ENCODE measurements around the gene DDX60.

DDX60 gene

GRCh38 chr4:168208957-168209614, 109.5 kb downstream of the DDX60 start:
- Histone ChIP-seq H3K4me3 (ENCODE audit: low read depth, low read length) (no peak overlapping the region), H3K4me1 (ENCODE audit: control insufficient read depth, insufficient read depth, low read length) (no peaks in the 10 kb centered on the region), H3K9me3 (ENCODE audit: control insufficient read depth, insufficient read depth, low read depth, low read length) (no peaks in the 10 kb centered on the region), H3K36me3 (ENCODE audit: control insufficient read depth in 2 of 2, insufficient read depth in 1 of 2, low read length in 2 of 2) (no peaks in the 10 kb centered on the region), H3K27ac (ENCODE audit: extremely low read depth, low read depth, low read length) (no peak overlapping the region)
- POLR2A ChIA-PET = no interaction called here
- CTCF ChIA-PET = no interaction called here
- no peak for TF ChIP-seq ZNF211 (tag by site-specific recombination; IDR thresholded peaks at IDR 0.05; ENCODE audit: low read depth)
- TF ChIP-seq KLF17 (tag by site-specific recombination; IDR thresholded peaks at IDR 0.05) = no peak
- TF ChIP-seq, protein P1, sequence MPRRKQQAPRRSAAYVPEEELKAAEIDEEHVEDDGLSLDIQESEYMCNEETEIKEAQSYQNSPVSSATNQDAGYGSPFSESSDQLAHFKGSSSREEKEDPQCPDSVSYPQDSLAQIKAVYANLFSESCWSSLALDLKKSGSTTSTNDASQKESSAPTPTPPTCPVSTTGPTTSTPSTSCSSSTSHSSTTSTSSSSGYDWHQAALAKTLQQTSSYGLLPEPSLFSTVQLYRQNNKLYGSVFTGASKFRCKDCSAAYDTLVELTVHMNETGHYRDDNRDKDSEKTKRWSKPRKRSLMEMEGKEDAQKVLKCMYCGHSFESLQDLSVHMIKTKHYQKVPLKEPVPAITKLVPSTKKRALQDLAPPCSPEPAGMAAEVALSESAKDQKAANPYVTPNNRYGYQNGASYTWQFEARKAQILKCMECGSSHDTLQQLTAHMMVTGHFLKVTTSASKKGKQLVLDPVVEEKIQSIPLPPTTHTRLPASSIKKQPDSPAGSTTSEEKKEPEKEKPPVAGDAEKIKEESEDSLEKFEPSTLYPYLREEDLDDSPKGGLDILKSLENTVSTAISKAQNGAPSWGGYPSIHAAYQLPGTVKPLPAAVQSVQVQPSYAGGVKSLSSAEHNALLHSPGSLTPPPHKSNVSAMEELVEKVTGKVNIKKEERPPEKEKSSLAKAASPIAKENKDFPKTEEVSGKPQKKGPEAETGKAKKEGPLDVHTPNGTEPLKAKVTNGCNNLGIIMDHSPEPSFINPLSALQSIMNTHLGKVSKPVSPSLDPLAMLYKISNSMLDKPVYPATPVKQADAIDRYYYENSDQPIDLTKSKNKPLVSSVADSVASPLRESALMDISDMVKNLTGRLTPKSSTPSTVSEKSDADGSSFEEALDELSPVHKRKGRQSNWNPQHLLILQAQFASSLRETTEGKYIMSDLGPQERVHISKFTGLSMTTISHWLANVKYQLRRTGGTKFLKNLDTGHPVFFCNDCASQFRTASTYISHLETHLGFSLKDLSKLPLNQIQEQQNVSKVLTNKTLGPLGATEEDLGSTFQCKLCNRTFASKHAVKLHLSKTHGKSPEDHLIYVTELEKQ (tag by site-specific recombination; IDR thresholded peaks at IDR 0.05; ENCODE audit: borderline replicate concordance) = no peak
- TF ChIP-seq ZNF768 (tag by site-specific recombination; IDR thresholded peaks at IDR 0.05) = no peak
- no peak for TF ChIP-seq ZBTB48 (tag by site-specific recombination; IDR thresholded peaks at IDR 0.05)
- TF ChIP-seq BCL6B (tag by site-specific recombination; IDR thresholded peaks at IDR 0.05) = no peak
- TF ChIP-seq ZNF19 (tag by site-specific recombination; IDR thresholded peaks at IDR 0.05; ENCODE audit: low read depth) = no peak
- no peak for TF ChIP-seq TRIM28 (IDR thresholded peaks at IDR 0.05; ENCODE audit: borderline replicate concordance, low read length)
- TF ChIP-seq ZBTB6 (tag by site-specific recombination; IDR thresholded peaks at IDR 0.05) = no peak
- no peak for TF ChIP-seq ZNF280C (tag by site-specific recombination; IDR thresholded peaks at IDR 0.05)
- no peak for TF ChIP-seq ZNF792 (tag by site-specific recombination; IDR thresholded peaks at IDR 0.05)
- no peak for TF ChIP-seq ZNF391 (tag by site-specific recombination; IDR thresholded peaks at IDR 0.05; ENCODE audit: borderline replicate concordance, low read depth)
- TF ChIP-seq ZNF514 (tag by site-specific recombination; IDR thresholded peaks at IDR 0.05) = no peak
- TF ChIP-seq ZNF423 (tag by site-specific recombination; IDR thresholded peaks at IDR 0.05) = no peak
- TF ChIP-seq ZNF416 (tag by site-specific recombination; IDR thresholded peaks at IDR 0.05) = no peak
- no peak for TF ChIP-seq ZIC2 (tag by site-specific recombination; IDR thresholded peaks at IDR 0.05)
- TF ChIP-seq ZSCAN23 (tag by site-specific recombination; IDR thresholded peaks at IDR 0.05) = no peak
- no peak for TF ChIP-seq ZBTB8A (tag by site-specific recombination; IDR thresholded peaks at IDR 0.05)
- no peak for TF ChIP-seq ZNF274 (IDR thresholded peaks at IDR 0.05; ENCODE audit: low read length)
- no peak for TF ChIP-seq ZNF274 (tag by site-specific recombination; IDR thresholded peaks at IDR 0.05; ENCODE audit: borderline replicate concordance)
- TF ChIP-seq SCRT2 (tag by site-specific recombination; IDR thresholded peaks at IDR 0.05) = no peak
